IPS-18c (cell line): Measurements from ENCODE around the gene DDX10.
"Not testable (repeated sequence)": the region's sequence is repeated elsewhere in the genome, so short reads cannot be mapped to it uniquely, and the experiment has no call there.

Experiments
- H3K4me3 ChIP-seq: 2 replicates; pipeline ENCODE4 v1.7.0; 2013; ENCODE audit warnings: low read depth, mild to moderate bottlenecking, low read length, moderate library complexity; ENCODE audit not compliant: insufficient read depth
- H3K9me3 ChIP-seq: one replicate; pipeline ENCODE4 v1.6.1; 2013; ENCODE audit warnings: mild to moderate bottlenecking, low read length, moderate library complexity; ENCODE audit not compliant: control insufficient read depth, insufficient read depth

The DDX10 gene

DNA sequence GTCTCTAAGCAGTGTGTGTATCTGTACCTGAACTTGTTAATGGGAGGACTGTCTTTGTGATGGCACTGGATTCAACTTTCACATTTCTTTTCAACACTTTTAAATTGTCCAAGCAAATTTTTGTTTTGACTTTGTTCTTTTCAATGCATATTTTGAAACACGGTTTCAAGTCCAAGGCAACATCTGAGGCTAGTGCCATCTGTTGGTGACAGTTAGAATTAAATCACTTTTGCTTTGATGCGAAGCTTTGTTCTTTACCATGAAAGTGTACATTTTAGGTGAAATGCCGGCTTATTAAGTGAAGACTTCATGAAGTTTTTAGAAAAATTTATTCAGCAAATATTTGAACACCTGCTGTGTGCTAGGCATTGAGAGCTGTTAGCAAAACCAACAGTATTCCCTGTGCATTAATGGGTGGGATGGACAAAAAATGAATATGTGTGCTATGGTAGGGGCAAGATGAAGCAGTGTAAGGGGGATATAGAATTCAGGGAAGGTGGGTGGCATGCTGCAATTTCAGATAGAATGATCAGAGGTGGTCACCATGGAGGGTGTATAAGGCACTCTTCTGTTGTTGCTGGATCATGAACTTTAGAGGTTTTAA lies 70.2 kb downstream of the DDX10 start:
- peaks cover 3% of the 10 kb centered on the region for H3K9me3 ChIP-seq
- H3K4me3 ChIP-seq: no peak overlapping the region

GRCh38 chr11:108740132-108740531 lies 75.3 kb downstream of the DDX10 start:
- not testable (repeated sequence) for H3K9me3 ChIP-seq, H3K4me3 ChIP-seq

DNA sequence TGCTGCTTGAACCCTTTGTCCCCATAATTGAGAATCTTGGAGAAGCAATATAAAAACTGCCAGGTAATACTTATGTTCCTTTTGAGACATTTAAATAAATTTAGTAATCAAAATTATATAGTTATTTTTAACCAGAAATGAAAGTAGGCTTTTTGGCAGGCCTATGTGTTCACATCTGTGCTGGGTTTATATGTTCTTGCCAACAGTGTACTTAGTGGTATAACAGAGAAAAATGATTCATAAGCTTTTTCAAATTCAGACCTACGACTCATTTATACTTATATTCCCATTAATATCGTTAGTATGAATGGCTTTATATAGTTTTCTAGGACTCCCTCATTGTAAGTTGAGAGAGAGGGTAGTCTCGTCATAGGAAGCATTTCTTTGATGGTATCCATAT lies 79.0 kb downstream of the DDX10 start:
- peaks cover 3% of the 10 kb centered on the region for H3K9me3 ChIP-seq
- no peak overlapping the region for H3K4me3 ChIP-seq

GRCh38 chr11:108748968-108749367 lies 84.1 kb downstream of the DDX10 start:
- Histone ChIP-seq H3K4me3 (no peak overlapping the region), H3K9me3 (no peaks in the 10 kb centered on the region)

DNA sequence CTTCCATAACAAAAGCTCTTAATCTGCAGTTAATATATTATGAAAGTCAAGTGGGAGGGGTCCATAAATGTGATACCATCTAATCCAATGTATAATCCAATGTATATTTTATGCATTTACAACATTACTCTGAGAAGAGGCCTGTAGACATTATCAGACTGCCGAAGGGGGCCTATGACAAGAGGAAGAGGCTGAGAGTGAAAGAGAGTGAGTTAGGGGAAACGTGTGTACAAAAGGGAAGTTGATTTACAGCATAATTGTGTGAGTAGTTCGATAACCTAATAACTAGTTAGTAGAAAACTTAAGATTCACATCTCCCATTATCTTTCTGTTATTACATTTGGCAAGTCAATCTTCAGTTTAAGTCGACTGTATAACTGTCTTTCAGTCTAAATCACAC lies 86.6 kb downstream of the DDX10 start:
- no peak overlapping the region for H3K4me3 ChIP-seq
- H3K9me3 ChIP-seq: no peaks in the 10 kb centered on the region

DNA sequence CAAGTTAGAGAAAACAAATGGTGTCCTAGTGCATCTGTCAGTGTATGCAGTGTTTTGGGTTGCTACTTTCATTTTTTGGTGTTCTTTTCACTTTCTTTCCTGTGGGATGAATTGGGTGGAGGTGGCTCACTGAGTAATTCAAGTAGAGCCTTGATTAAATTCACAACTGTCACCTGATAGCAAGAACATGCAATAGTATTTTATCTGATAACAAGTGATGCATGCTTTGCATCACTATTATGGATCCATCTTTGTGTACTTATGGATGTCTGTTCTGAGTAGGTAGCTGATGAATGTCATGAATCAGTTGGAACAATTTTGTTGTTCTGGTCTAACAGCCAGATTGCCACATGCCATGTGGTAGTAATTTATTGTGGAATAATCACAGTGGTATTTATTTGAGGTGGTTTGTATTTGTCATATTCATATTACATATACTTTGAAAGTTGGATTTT lies 87.5 kb downstream of the DDX10 start:
- Histone ChIP-seq H3K4me3 (no peak overlapping the region), H3K9me3 (no peaks in the 10 kb centered on the region)

DNA sequence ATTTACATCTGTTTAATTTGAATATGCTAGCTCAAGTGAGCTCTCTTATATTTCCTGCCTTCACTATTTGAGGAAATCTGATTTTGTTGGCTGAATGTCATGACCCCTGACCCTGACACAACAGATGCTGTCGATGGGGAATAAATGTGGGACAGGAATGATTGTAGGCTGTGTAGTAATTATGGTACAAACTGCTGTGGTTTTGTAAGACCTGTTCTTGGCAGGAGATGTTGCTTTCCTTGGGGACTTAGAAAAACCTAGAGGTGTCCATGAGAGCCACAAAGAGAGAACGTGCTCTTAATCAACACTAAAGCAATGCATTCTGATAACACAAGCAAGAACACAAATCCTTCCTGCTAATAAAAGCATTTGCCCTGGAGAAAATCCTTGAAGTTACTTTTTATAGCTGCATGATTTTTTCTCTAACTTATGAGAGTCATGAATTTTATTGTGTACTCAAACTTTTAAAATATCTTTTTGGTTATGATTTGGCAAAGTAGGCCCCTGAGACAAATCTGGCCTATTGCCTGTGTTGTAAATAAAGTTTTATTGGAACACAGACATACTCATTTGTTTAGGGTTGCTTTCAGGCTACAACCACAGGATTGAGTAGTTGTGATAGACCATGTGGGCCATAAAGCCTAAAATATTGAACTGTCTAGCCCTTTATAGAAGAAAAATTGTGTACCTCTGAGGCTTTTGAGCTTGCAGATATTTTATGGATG lies 90.2 kb downstream of the DDX10 start:
- no peak overlapping the region for H3K4me3 ChIP-seq

DNA sequence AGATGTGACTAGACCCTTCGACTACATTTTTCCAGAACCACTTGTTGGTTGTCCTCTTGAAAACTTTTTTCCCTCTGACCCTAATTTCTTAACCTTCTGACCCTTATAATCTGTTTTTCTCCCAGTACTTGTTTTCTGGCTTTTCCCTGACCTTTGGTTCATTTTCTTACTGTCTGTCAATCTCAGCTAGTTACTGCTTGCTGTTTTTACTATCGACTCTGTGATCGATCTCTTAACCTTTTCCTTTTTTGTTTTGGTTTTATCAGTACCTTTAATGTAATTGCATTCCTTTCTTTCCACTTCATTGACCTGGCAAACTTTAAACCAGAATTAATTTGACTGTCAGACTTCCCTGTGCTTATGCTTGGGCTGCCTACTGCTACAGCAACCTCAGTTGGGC lies 92.8 kb downstream of the DDX10 start:
- Histone ChIP-seq H3K4me3 (no peak overlapping the region), H3K9me3 (no peaks in the 10 kb centered on the region)

More for the DNA sequence above, 90.2 kb downstream of the DDX10 start:
- H3K9me3 ChIP-seq: no peaks in the 10 kb centered on the region

GRCh38 chr11:108758458-108758857 lies 93.6 kb downstream of the DDX10 start:
- H3K9me3 ChIP-seq: no peaks in the 10 kb centered on the region
- H3K4me3 ChIP-seq: no peak overlapping the region

- Histone ChIP-seq H3K4me3 (no peak overlapping the region), H3K9me3 (no peaks in the 10 kb centered on the region)
These were observed 101.8 kb downstream of the DDX10 start for GRCh38 chr11:108766596-108767173.

DNA sequence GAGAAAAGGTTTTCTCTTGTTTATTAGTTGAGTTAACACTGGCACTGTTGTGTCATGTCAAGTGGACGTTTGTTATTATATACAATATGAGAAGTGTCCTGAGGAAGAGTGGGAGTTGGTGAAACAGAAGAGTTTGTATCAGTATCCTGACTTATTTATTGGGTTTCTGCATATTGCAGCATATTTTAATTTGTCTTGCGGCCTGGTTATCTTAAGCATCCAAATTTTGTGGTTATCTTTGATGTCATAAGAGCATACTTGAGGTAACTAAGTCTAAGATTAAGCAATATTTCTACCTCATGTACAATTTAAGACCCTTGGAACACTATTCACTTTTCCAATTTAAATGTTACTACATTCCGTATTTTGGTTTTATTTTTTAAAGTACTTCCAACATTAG lies 103.5 kb downstream of the DDX10 start:
- H3K9me3 ChIP-seq: no peaks in the 10 kb centered on the region
- H3K4me3 ChIP-seq: no peak overlapping the region

GRCh38 chr11:108768964-108769363 lies 104.1 kb downstream of the DDX10 start:
- Histone ChIP-seq H3K9me3 (no peaks in the 10 kb centered on the region), H3K4me3 (no peak overlapping the region)

GRCh38 chr11:108774037-108774730 lies 109.3 kb downstream of the DDX10 start:
- H3K4me3 ChIP-seq: no peak overlapping the region
- no peaks in the 10 kb centered on the region for H3K9me3 ChIP-seq

DNA sequence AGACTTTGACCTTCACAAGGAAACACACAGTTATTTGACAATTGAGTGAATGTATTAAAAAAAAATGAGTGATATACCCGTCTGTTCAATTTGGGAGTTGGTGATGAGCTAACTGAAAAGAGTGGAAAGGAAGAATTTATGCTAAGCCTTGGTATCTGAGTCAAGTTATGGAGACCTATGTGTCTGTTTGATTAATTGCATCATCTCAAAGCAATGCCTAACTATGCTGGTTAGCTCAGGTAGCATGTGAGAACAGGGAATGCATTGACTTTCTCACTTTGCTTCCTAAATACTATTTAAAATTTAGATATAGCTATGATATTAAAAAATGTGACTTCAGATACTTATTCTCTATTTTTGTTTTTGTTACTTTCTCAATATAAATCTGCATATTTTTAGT lies 110.5 kb downstream of the DDX10 start:
- no peaks in the 10 kb centered on the region for H3K9me3 ChIP-seq
- no peak overlapping the region for H3K4me3 ChIP-seq

DNA sequence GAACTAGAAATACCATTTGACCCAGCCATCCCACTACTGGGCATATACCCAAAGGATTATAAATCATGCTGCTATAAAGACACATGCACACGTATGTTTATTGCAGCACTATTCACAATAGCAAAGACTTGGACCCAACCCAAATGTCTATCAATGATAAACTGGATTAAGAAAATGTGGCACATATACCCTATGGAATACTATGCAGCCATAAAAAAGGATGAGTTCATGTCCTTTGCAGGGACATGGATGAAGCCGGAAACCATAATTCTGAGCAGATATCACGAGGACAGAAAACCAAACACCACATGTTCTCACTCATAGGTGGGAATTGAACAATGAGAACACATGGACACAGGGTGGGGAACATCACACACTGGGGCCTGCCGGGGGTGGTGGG lies 114.3 kb downstream of the DDX10 start:
- H3K9me3 ChIP-seq, H3K4me3 ChIP-seq: not testable (repeated sequence)

GRCh38 chr11:108780119-108780518 lies 115.2 kb downstream of the DDX10 start:
- no peaks in the 10 kb centered on the region for H3K9me3 ChIP-seq
- no peak overlapping the region for H3K4me3 ChIP-seq

DNA sequence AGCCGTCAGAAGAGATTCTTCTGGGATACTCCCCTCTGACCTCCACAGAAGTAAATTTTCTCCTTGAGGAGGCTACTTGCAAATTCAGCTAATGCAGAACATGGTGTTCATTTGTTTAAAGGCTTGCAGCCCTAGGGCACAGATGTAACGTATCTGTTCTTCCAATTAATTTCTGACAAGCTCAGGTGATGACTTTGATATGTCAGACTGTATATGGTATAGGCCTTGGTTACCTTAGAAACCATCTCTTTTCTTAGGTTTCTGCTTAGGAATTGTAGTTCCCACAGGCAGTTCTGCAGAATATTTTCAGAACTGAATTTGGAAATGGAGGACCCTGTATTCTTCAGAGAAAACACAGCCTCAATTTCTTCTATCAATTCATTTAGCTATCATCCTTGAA lies 117.1 kb downstream of the DDX10 start:
- Histone ChIP-seq H3K4me3 (no peak overlapping the region), H3K9me3 (no peaks in the 10 kb centered on the region)
